IPS DF 6.9 (cell line): ENCODE data around the gene IL9R.
"Not testable (repeated sequence)": the region's sequence is repeated elsewhere in the genome, so short reads cannot be mapped to it uniquely, and the experiment has no call there.

Experiments used
- DNase-seq: peaks from one replicate; pipeline ENCODE4 v3.0.0-alpha.2; 2013; ENCODE audit warnings: low read depth, low spot score
- H3K27ac ChIP-seq: one replicate; pipeline ENCODE4 v1.5.1; 2013; ENCODE audit warnings: low read length, control low read depth
- H3K27me3 ChIP-seq: 2 replicates; pipeline ENCODE4 v1.6.1; 2013; ENCODE audit warnings: mild to moderate bottlenecking, low read length; ENCODE audit not compliant: control insufficient read depth, insufficient read depth
- H3K36me3 ChIP-seq: 2 replicates; pipeline ENCODE4 v1.6.1; 2013; ENCODE audit warnings: low read length; ENCODE audit not compliant: control insufficient read depth, insufficient read depth
- H3K4me1 ChIP-seq: 2 replicates; pipeline ENCODE4 v1.6.1; 2013; ENCODE audit warnings: low read length; ENCODE audit not compliant: control insufficient read depth, insufficient read depth
- H3K4me3 ChIP-seq: 2 replicates; pipeline ENCODE4 v1.5.1; 2013; ENCODE audit warnings: mild to moderate bottlenecking, low read length
- H3K9me3 ChIP-seq: 2 replicates; pipeline ENCODE4 v1.6.1; 2013; ENCODE audit warnings: low read length, inconsistent platforms; ENCODE audit not compliant: control insufficient read depth, insufficient read depth
- WGBS: extraction: QIAGEN DNeasy Blood & Tissue Kit; methylation state at CpG from one replicate; pipeline ENCODE4 v1.1.7; 2013; ENCODE audit warnings: mixed read lengths, missing lambda C conversion rate; ENCODE audit not compliant: insufficient read length, insufficient coverage; 5-methylcytosine and 5-hydroxymethylcytosine counted together

The IL9R gene

DNA sequence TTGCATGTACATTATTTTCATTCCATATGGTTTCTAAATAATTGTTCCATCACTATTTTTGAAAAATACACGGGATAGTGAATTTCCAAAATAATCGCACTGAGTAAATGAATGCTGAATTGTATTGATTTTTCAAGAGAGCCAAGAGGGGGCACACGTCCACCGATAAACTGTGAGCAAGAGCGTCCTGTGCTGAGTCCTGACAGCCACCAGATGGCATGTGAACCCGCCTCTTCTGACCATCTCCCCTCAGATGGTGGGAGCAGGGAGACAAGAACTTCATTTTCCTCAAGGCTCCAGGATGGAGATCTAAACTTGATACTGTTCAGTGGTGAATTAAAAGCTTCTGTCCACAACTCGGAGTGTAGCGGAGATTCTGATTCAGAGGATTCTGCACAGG lies 30.6 kb upstream of the IL9R start:
- Histone ChIP-seq H3K36me3 (no peaks in the 10 kb centered on the region), H3K27ac (no peak overlapping the region), H3K9me3 (peaks cover 1% of the 10 kb centered on the region; the same call in 1 of the 2 replicates), H3K4me1 (no peaks in the 10 kb centered on the region), H3K4me3 (no peak overlapping the region), H3K27me3 (no peaks in the 10 kb centered on the region)
- no CpG with 5 or more reads among the region's 8 CpGs for WGBS
- no peak for DNase-seq

DNA sequence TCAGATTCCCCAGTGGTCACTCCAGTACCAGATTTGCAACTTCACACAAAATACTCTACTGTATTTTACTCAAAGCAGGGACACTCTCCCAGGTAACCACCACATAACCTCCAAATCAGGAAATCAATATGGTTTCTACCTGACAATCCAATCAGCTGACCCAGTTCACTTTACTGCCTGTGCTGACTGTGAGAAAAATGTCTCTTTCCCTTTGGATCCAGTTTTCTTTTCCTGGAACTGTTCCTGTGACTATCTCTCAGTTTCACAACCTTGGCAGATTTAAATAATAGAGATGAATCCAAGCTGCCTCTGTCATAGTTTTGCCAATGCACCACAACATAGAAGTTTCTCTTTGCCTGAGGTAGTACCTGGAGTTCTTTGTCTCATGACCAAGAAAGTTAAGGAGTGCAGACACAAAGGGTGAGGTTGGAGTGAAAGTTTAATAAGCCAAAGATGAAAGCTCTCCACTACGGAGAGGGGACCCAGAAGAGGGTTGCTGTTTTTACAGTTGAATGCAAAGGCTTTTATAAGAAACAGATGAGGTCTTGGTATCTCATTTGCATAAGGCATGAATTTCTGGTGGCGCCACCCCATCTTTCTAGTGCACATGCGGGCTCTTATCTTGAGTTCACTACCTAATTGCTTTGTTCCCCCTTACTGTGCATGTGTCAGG lies 29.7 kb upstream of the IL9R start:
- no peaks in the 10 kb centered on the region for H3K36me3 ChIP-seq
- H3K9me3 ChIP-seq: peaks cover 1% of the 10 kb centered on the region; the same call in 1 of the 2 replicates
- H3K4me3 ChIP-seq: no peak overlapping the region
- no peaks in the 10 kb centered on the region for H3K27me3 ChIP-seq
- H3K27ac ChIP-seq: no peak overlapping the region
- no peaks in the 10 kb centered on the region for H3K4me1 ChIP-seq
- no CpG with 5 or more reads among the region's 3 CpGs for WGBS
- DNase-seq: no peak

DNA sequence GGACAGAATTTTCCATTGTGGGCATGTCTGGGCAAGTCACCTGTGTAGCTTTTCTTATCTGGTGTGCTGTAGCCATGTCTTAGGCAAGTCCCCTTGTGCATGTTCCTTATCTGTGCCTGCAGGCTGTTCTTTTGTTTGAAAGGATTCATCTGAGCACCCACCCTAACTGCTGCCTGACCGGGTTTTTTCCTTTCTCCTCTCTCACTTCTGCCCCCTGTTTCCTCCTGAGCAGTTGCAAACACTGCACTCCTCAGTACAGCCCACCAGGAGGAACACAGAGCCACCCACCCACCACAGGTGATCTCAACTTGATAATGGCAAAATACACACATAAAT lies 29.2 kb upstream of the IL9R start:
- Histone ChIP-seq H3K36me3 (no peaks in the 10 kb centered on the region), H3K27ac (no peak overlapping the region), H3K4me1 (no peaks in the 10 kb centered on the region), H3K4me3 (no peak overlapping the region), H3K27me3 (no peaks in the 10 kb centered on the region), H3K9me3 (0 out of 2 replicates have a peak, but pooled peaks cover 1% of the 10 kb centered on the region)
- no CpG with 5 or more reads among the region's 1 CpG for WGBS
- DNase-seq: no peak

DNA sequence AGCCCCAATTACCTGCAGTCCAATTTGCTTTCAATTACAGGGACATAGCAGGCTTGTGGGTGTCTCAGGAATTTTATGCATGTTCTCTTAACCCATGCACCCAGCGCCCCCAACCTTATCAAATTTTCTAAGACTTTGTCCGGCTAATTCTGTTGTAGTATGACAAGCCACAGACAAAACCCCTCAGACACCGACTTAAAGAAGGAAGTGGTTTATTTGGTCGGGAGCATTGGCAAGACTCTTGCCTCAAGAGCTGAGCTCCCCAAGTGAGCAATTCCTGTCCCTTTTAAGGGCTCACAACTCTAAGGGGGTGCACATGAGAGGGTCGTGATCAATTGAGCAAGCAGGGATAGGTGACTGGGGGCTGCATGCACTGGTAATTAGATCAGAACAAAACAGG lies 28.7 kb upstream of the IL9R start:
- DNase-seq: no peak
- Histone ChIP-seq H3K36me3 (no peaks in the 10 kb centered on the region), H3K27ac (no peak overlapping the region), H3K9me3 (0 out of 2 replicates have a peak, but pooled peaks cover 1% of the 10 kb centered on the region), H3K4me1 (no peaks in the 10 kb centered on the region), H3K4me3 (no peak overlapping the region), H3K27me3 (no peaks in the 10 kb centered on the region)
- WGBS: no CpG with 5 or more reads among the region's 5 CpGs

DNA sequence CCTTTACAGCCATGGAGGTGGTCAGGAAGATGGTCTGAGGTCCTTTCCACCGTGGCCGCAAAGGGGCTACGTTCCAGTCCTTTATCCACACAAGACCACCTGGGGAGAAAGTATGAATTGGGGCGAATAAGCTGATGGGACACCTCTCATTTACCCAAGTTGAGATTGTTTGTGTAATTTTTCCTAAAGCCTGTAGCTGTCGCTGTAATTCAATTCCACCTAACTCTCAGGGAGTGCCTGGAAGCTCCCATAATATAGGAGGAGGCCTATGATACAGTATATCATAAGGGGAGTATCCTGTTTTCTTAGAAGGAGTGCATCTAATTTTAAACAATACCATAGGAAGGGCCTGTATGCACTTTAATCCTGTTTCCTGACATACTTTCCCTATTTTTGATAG lies 25.8 kb upstream of the IL9R start:
- not testable (repeated sequence) for H3K36me3 ChIP-seq, H3K4me1 ChIP-seq, H3K27me3 ChIP-seq, H3K27ac ChIP-seq, DNase-seq, H3K9me3 ChIP-seq, H3K4me3 ChIP-seq
- no CpG with 5 or more reads among the region's 5 CpGs for WGBS

DNA sequence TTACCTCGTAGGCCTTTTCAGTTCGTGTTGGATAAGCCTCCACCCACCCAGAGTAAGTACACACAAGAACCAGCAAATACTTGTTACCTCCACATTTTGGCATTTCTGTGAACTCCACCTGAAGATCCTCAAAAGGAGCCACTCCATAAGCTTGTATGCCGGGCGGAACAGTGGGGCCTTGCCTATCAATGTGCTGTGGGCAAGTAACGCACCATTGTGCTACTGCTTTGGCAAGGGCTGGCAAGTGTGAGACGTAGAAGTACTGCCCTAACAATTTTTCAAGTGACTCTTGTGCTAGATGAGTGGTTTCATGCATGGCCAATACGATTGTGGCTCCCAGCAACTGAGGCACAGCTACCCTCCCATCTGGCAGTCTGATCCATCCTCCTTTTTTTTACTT lies 25.3 kb upstream of the IL9R start:
- not testable (repeated sequence) for H3K4me3 ChIP-seq, H3K27me3 ChIP-seq, H3K27ac ChIP-seq, H3K4me1 ChIP-seq, H3K36me3 ChIP-seq, DNase-seq, H3K9me3 ChIP-seq
- no CpG with 5 or more reads among the region's 7 CpGs for WGBS

DNA sequence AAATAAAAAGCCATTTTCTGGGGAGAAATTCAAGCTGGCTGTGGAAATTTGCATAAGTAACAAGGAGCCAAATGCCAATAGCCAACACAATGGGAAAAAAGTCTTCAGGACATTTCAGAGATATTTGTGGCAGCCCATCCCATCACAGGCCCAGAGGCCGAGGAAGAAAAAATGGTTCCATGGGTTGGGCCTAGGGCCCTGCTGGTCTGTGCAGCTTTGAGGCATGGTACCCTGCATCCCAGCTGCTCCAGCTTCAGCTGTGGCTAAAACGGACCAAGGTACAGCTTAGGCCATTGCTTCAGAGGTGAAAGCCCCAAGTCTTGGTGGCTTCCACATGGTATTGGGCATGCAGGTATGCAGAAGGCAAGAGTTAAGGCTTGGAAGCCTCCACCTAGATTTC lies 14.2 kb upstream of the IL9R start:
- Histone ChIP-seq H3K27me3 (no peaks in the 10 kb centered on the region), H3K4me1 (no peaks in the 10 kb centered on the region), H3K27ac (no peak overlapping the region), H3K4me3 (no peak overlapping the region), H3K9me3 (peaks cover 3% of the 10 kb centered on the region), H3K36me3 (no peaks in the 10 kb centered on the region)
- no peak for DNase-seq
- WGBS: no CpG with 5 or more reads among the region's 2 CpGs

DNA sequence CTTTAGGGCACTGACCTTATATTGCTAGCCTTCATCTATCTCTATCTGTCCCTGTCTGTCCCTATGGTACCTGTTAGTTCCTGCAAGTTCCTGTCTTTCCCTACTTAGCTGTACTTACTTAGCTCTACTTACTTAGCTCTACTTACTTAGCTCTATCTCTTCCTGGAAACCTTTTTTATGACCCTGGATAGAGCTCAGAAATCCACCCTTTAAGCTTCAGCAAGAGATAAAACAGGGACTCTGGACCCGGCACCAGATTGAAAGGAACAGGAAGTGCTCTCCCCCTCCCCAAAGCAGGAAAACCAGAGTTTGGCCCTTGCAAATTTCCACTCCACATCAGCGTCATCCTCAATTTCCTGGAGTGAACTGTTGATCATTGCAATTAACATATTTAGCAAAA lies 12.3 kb upstream of the IL9R start:
- Histone ChIP-seq H3K27ac (no peak overlapping the region), H3K27me3 (no peaks in the 10 kb centered on the region), H3K9me3 (peaks cover 3% of the 10 kb centered on the region), H3K4me1 (no peaks in the 10 kb centered on the region), H3K4me3 (no peak overlapping the region), H3K36me3 (no peaks in the 10 kb centered on the region)
- DNase-seq: no peak
- WGBS: no CpG with 5 or more reads among the region's 2 CpGs

DNA sequence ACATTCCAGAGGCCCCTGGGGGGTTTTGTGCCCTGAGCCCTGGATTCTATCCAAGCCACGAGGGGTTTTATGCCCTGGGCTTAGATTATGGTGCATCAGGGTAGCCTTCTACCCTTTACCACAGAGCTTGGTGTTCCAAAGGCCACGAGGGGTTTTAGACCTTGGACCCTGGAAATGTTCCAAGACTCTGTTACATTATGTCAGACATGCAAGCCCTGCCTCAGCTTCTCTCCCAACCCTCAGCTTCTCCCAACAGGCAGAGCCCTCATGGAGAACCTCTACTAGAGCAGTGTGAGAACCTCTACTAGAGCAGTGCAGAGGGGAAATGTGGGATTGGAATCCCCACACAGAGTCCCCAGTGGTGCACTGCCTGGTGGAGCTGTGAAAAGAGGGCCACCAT lies 10.5 kb upstream of the IL9R start:
- not testable (repeated sequence) for H3K27ac ChIP-seq, H3K4me3 ChIP-seq, H3K4me1 ChIP-seq, H3K27me3 ChIP-seq, DNase-seq, H3K36me3 ChIP-seq, H3K9me3 ChIP-seq
- no CpG with 5 or more reads among the region's 2 CpGs for WGBS

DNA sequence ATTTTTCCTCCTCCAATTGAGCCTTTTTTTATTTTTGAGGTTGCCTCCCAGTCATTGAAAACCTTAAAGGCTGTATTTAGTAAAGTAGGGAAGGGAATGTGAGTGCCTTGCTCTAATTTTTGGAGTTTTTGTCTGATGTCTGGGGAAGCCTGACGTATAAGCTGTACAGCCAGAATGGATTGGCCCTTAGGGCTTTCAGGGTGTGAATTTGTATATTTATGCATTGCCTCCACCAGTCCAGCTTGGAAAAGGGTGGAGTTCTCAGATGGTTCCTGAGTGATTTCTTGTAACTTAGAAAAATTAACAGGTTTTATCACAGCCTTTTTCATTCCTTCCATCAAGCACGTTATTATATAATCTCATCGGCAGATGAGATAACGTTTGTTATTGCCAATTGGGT lies 8.6 kb upstream of the IL9R start:
- no peak for DNase-seq
- H3K27me3 ChIP-seq: no peaks in the 10 kb centered on the region
- H3K4me3 ChIP-seq: no peak overlapping the region
- no peaks in the 10 kb centered on the region for H3K36me3 ChIP-seq
- H3K9me3 ChIP-seq: peaks cover 2% of the 10 kb centered on the region; the same call in 1 of the 2 replicates
- no CpG with 5 or more reads among the region's 4 CpGs for WGBS
- H3K4me1 ChIP-seq: no peaks in the 10 kb centered on the region
- no peak overlapping the region for H3K27ac ChIP-seq

DNA sequence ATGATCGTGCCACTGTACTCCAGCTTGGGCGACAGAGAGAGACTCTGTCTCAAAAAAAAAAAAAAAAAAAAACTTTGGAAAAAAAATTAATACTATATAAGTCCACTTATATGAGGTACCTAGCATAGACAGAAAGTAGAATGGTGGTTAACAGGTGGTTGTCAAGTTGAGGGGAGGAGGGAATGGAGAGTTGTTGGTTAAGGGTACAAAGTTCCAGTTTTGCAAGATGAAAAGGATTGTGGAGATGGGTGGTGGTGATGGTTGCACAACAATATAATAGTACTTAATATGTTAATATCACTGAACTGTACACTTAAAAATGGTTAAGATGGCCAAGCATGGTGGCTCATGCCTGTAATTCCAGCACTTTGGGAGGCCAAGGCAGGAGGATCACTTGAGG lies 4.1 kb upstream of the IL9R start:
- WGBS: no CpG with 5 or more reads among the region's 2 CpGs
- Histone ChIP-seq H3K4me1 (no peaks in the 10 kb centered on the region), H3K36me3 (no peaks in the 10 kb centered on the region), H3K9me3 (peaks cover 3% of the 10 kb centered on the region; the same call in 1 of the 2 replicates), H3K27ac (no peak overlapping the region), H3K27me3 (no peaks in the 10 kb centered on the region), H3K4me3 (no peak overlapping the region)
- DNase-seq: no peak
